AG04450 (cell line): ENCODE data around the gene RBM4B. TPM values are rescaled to one million over a fixed set of nuclear protein-coding genes. Genes with fewer than 3 reads are reported as not detected.

Experiments
- CTCF ChIA-PET: fragments of 300-600, 350-600 bp; formaldehyde crosslinking; extraction: SDS; loops from one replicate; lab custom pipeline; 2022; ENCODE audit warnings: antibody characterized with exemption, inconsistent platforms; lab: Charles Lee
- POLR2A ChIA-PET: fragments of 350-600 bp; formaldehyde crosslinking; extraction: SDS; loops from one replicate; lab custom pipeline; 2021; ENCODE audit warnings: antibody characterized with exemption, inconsistent platforms; lab: Yijun Ruan, JAX
- DNase-seq: peaks from one replicate; pipeline ENCODE4 v3.0.0-alpha.2; 2011; ENCODE audit warnings: low read depth, low spot score
- H3K27ac ChIP-seq: one replicate; pipeline ENCODE4 v1.5.1; 2012; ENCODE audit warnings: low read depth, low read length, control low read depth
- H3K27me3 ChIP-seq: one replicate; pipeline ENCODE4 v1.6.0; 2012; ENCODE audit warnings: low read length; ENCODE audit not compliant: control insufficient read depth, insufficient read depth
- H3K4me3 ChIP-seq: 2 replicates; pipeline ENCODE4 v1.5.1; 2011; ENCODE audit warnings: mild to moderate bottlenecking, low read depth, low read length, control low read depth
- H3K9me3 ChIP-seq: 2 replicates; pipeline ENCODE4 v1.5.1; 2012; ENCODE audit warnings: low read length; ENCODE audit not compliant: control insufficient read depth, insufficient read depth
- CTCF ChIP-seq: IDR thresholded peaks from 2 replicates; pipeline ENCODE4 v1.5.1; 2011; ENCODE audit warnings: low read depth, low read length, control low read depth, inconsistent platforms
- polyA plus RNA-seq: library from polyadenylated mRNA; depleted of rRNA; stranded (reverse); fragments of >200 nt; gene quantifications from 2 replicates; pipeline ENCODE4 v1.2.3, GENCODE V29; 2011

The RBM4B gene
- polyA plus RNA-seq, 1 experiment = 43.8 TPM

GRCh38 chr11:66696146-66696545 lies 18.5 kb upstream of the RBM4B start:
- H3K27me3 ChIP-seq = no peaks in the 10 kb centered on the region
- no peak overlapping the region for H3K27ac ChIP-seq
- H3K4me3 ChIP-seq = no peak overlapping the region
- DNase-seq = no peak
- H3K9me3 ChIP-seq = peaks cover 26% of the 10 kb centered on the region
- CTCF ChIA-PET = interaction anchor here (0.5 to 2.6 kb wide), 4 partner anchors 17 to 138 kb away, joined by 3 to 19 read pairs (median 3); no protein-coding TSS in a partner anchor
- POLR2A ChIA-PET = no interaction called here
- no peak for TF ChIP-seq CTCF

- Histone ChIP-seq H3K27me3 (no peaks in the 10 kb centered on the region), H3K9me3 (peaks cover 15% of the 10 kb centered on the region), H3K4me3 (no peak overlapping the region), H3K27ac (peak overlapping the region; percentile 39)
- POLR2A ChIA-PET = interaction anchor here (0.6 kb wide), 1 partner anchor 138 kb away, joined by 8 read pairs; no protein-coding TSS in a partner anchor
- CTCF ChIA-PET = interaction anchor here (0.6 to 2.6 kb wide), 10 partner anchors 9 to 389 kb away, joined by 3 to 19 read pairs (median 3); no protein-coding TSS in a partner anchor
- TF ChIP-seq CTCF = peak; percentile 98
- DNase-seq = peak; percentile 97
Observed at GRCh38 chr11:66694732-66695207, 17.1 kb upstream of the RBM4B start.

- no peaks in the 10 kb centered on the region for H3K27me3 ChIP-seq
- H3K27ac ChIP-seq = no peak overlapping the region
- no peak for DNase-seq
- ChIA-PET POLR2A (no interaction called here), CTCF (interaction anchor here (0.5 to 2.5 kb wide), 8 partner anchors 12 to 328 kb away, joined by 3 to 23 read pairs (median 4); no protein-coding TSS in a partner anchor)
- no peak for TF ChIP-seq CTCF
- no peak overlapping the region for H3K4me3 ChIP-seq
- H3K9me3 ChIP-seq = peaks cover 7% of the 10 kb centered on the region
Observed at GRCh38 chr11:66694056-66694410, 16.3 kb upstream of the RBM4B start.

GRCh38 chr11:66693356-66694055 lies 15.8 kb upstream of the RBM4B start:
- DNase-seq = no peak
- H3K4me3 ChIP-seq = no peak overlapping the region
- ChIA-PET POLR2A (no interaction called here), CTCF (interaction anchor here (0.5 to 2.5 kb wide), 8 partner anchors 12 to 328 kb away, joined by 3 to 23 read pairs (median 4); no protein-coding TSS in a partner anchor)
- H3K27ac ChIP-seq = no peak overlapping the region
- TF ChIP-seq CTCF = no peak
- no peaks in the 10 kb centered on the region for H3K27me3 ChIP-seq
- H3K9me3 ChIP-seq = peaks cover 3% of the 10 kb centered on the region

- H3K4me3 ChIP-seq = no peak overlapping the region
- no peak for DNase-seq
- TF ChIP-seq CTCF = no peak
- H3K9me3 ChIP-seq = no peaks in the 10 kb centered on the region; the same call in 1 of the 2 replicates
- no peaks in the 10 kb centered on the region for H3K27me3 ChIP-seq
- POLR2A ChIA-PET = interaction anchor here (0.7 kb wide), 1 partner anchor 11 kb away, joined by 3 read pairs; no protein-coding TSS in a partner anchor
- CTCF ChIA-PET = interaction anchor here (0.6 to 2.5 kb wide), 4 partner anchors 20 to 283 kb away, joined by 4 to 23 read pairs (median 5); no protein-coding TSS in a partner anchor
- no peak overlapping the region for H3K27ac ChIP-seq
Observed at GRCh38 chr11:66692871-66693331, 15.2 kb upstream of the RBM4B start.
